ENCODE data around the gene PPOX.

GRCh38 chr1:161168906-161169305 is 2.7 kb downstream of the PPOX start:
- TF ChIP-seq CTCF (IDR thresholded peaks at IDR 0.05) (no peak), POLR2A (IDR thresholded peaks at IDR 0.05) (no peak), EP300 (IDR thresholded peaks at IDR 0.05) (no peak)

Measured in ovary (tissue), 3 donors.